ENCODE data around the gene VPS13D. TPM values are rescaled to one million over a fixed set of nuclear protein-coding genes. Genes with fewer than 3 reads are reported as not detected.
"Not testable (repeated sequence)": the region's sequence is repeated elsewhere in the genome, so short reads cannot be mapped to it uniquely, and the experiment has no call there.

VPS13D gene
- total RNA-seq, 4 donors from 2014 or later: 33.2 to 115 (median 56.5) TPM

DNA sequence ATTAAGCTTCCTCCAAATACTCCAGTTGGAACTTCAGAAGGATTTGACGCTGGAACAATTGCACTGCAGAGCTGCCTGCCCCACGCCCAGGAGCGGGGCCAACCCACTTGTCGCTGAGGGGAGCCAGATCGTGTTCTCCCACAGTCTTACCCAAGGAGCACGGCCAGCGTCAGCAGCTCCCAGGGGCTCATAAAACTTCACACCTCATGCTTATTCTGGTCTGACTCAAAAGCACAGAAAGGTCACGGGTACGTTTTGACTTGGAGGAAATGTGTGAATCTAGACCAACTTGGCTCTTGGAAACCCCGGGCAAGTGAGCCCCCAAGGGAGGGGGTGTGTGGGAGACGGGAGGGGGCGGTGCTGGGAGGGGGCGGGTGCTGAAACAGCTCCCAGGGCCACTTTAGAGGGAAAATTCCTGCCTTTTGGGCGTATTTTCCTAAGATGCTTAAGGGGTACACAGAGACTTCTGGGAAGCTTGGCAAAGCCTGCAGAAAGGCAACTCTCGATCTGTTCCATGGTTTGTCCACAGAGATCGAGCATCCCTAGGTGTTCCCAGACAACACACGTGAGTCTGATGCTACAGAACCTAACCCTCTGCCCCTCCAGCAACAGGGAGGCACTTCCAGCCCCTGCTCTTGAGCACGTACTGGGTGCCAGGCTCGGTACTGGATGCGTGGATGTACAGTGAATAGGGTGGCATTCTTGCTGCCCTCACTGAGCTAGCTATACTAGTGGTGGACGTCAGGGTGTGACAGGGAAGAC lies 289.3 kb downstream of the VPS13D start:
- TF ChIP-seq POLR2A (IDR thresholded peaks at IDR 0.05): no peak
- TF ChIP-seq, protein P1, sequence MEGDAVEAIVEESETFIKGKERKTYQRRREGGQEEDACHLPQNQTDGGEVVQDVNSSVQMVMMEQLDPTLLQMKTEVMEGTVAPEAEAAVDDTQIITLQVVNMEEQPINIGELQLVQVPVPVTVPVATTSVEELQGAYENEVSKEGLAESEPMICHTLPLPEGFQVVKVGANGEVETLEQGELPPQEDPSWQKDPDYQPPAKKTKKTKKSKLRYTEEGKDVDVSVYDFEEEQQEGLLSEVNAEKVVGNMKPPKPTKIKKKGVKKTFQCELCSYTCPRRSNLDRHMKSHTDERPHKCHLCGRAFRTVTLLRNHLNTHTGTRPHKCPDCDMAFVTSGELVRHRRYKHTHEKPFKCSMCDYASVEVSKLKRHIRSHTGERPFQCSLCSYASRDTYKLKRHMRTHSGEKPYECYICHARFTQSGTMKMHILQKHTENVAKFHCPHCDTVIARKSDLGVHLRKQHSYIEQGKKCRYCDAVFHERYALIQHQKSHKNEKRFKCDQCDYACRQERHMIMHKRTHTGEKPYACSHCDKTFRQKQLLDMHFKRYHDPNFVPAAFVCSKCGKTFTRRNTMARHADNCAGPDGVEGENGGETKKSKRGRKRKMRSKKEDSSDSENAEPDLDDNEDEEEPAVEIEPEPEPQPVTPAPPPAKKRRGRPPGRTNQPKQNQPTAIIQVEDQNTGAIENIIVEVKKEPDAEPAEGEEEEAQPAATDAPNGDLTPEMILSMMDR (IDR thresholded peaks at IDR 0.05): no peak
- peak overlapping the region; percentile 29 to 44 for H3K27ac ChIP-seq
- no peaks in the 10 kb centered on the region for H3K9me3 ChIP-seq
- DNase-seq: peak; percentile 81 to 84
- H3K27me3 ChIP-seq: no peaks in the 10 kb centered on the region
- H3K36me3 ChIP-seq: no peaks in the 10 kb centered on the region
- peaks cover 0 to 5% of the 10 kb centered on the region in 2 donors for H3K4me1 ChIP-seq
- intact Hi-C loops (cut with DNase I; ENCODE audit: low total_unique reads): no loop called here
- H3K4me3 ChIP-seq: no peak overlapping the region

DNA sequence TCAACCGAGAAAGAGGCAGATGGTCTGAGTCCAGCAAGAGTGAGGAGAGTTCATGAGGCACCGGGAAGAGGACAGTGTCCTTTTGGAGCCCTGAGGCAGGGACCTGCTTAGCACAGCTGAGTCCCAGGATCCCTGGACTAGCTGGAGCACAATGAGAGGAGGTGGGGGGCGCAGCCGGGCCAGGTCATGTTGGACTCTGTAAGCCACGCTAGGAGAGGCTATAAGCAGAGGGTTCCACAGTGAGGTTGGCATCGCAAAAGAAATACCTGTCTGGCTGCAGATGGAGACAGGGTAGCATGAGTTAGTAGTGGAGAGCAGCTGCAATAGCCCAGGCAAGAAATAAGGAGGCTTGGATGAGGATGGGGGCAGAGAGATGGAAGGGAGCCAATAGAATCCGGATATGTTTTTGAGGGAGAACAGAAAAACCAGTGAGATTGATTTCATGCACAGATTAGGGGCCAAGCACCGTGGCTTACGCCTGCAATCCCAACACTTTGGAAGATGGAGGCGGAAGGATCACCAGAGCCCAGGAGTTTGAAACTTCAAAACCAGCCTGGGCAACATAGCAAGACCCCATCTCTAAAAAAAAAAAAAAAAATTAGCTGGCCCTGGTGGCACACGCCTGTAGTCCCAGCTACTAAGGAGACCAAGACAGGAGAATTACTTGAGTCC lies 290.0 kb downstream of the VPS13D start:
- H3K4me1 ChIP-seq: peaks cover 0 to 5% of the 10 kb centered on the region in 2 donors
- no peak for DNase-seq
- no peaks in the 10 kb centered on the region for H3K9me3 ChIP-seq
- no peak overlapping the region for H3K4me3 ChIP-seq
- H3K36me3 ChIP-seq: no peaks in the 10 kb centered on the region
- H3K27me3 ChIP-seq: no peaks in the 10 kb centered on the region
- H3K27ac ChIP-seq: peak overlapping the region; percentile 29 to 44
- TF ChIP-seq, protein P1 (IDR thresholded peaks at IDR 0.05): no peak
- no peak for TF ChIP-seq POLR2A (IDR thresholded peaks at IDR 0.05)
- intact Hi-C loops (cut with DNase I; ENCODE audit: low total_unique reads): no loop called here

- no peak for TF ChIP-seq POLR2A (IDR thresholded peaks at IDR 0.05)
- TF ChIP-seq, protein P1 (IDR thresholded peaks at IDR 0.05): no peak
- Histone ChIP-seq H3K36me3 (no peaks in the 10 kb centered on the region), H3K4me3 (no peak overlapping the region), H3K4me1 (peaks cover 0 to 5% of the 10 kb centered on the region in 2 donors), H3K27ac (no peak overlapping the region), H3K27me3 (no peaks in the 10 kb centered on the region), H3K9me3 (no peaks in the 10 kb centered on the region)
- no peak for DNase-seq
- intact Hi-C loops (cut with DNase I; ENCODE audit: low total_unique reads): no loop called here
Measured at GRCh38 chr1:12521096-12521495, 291.3 kb downstream of the VPS13D start.

- intact Hi-C loops (cut with DNase I; ENCODE audit: low total_unique reads); DNase-seq: not testable (repeated sequence)
Measured at GRCh38 chr1:12522780-12523179, 292.9 kb downstream of the VPS13D start.

GRCh38 chr1:12524266-12524665 lies 294.4 kb downstream of the VPS13D start:
- no peak for DNase-seq
- Histone ChIP-seq H3K4me3 (no peak overlapping the region), H3K27ac (no peak overlapping the region), H3K36me3 (no peaks in the 10 kb centered on the region), H3K9me3 (no peaks in the 10 kb centered on the region), H3K4me1 (no peaks in the 10 kb centered on the region), H3K27me3 (no peaks in the 10 kb centered on the region)
- TF ChIP-seq, protein P1 (IDR thresholded peaks at IDR 0.05): no peak
- TF ChIP-seq POLR2A (IDR thresholded peaks at IDR 0.05): no peak
- intact Hi-C loops (cut with DNase I; ENCODE audit: low total_unique reads): no loop called here

More at GRCh38 chr1:12522780-12523179, 292.9 kb downstream of the VPS13D start:
- H3K4me3 ChIP-seq, H3K27me3 ChIP-seq, H3K9me3 ChIP-seq, H3K36me3 ChIP-seq, H3K4me1 ChIP-seq, H3K27ac ChIP-seq: not testable (repeated sequence)

All from uterus (tissue), 4 donors.